HCT116 (cell line): ENCODE measurements around the gene LRP2.

Source experiments
- CBX3 ChIP-seq: IDR thresholded peaks from 2 replicates; pipeline ENCODE4 v1.6.1; 2012; ENCODE audit warnings: low read depth
- EGR1 ChIP-seq: IDR thresholded peaks from 2 replicates; pipeline ENCODE4 v1.6.1; 2012; ENCODE audit warnings: low read depth
- EZH2phosphoT487 ChIP-seq: fragments of 200-600 bp; IDR thresholded peaks from 2 replicates; pipeline ENCODE4 v1.6.1; 2018; ENCODE audit warnings: antibody characterized with exemption, borderline replicate concordance
- POLR2A ChIP-seq: IDR thresholded peaks from 2 replicates; pipeline ENCODE4 v1.7.0; 2011; ENCODE audit warnings: borderline replicate concordance; ENCODE audit not compliant: insufficient read depth, insufficient read length; ENCODE audit errors: extremely low read depth
- ZFX ChIP-seq: fragments of 450-650 bp; IDR thresholded peaks from 2 replicates; pipeline ENCODE4 v1.6.1; 2017
- TF ChIP-seq, protein P1 (sequence below), 3 experiments: fragments of 200-600 bp in 1 of 3; sonication (generic) in 1 of 3; IDR thresholded peaks in 2 of 3; conservative IDR thresholded peaks in 1 of 3; 2 replicates each; pipeline ENCODE4 v1.5.1; 2012 to 2017; ENCODE audit warnings: low read depth in 2 of 3, low read length in 2 of 3, antibody characterized with exemption in 1 of 3, borderline replicate concordance in 1 of 3, control low read depth in 1 of 3, mild to moderate bottlenecking in 1 of 3, mixed read lengths in 1 of 3, mixed run types in 1 of 3, moderate library complexity in 1 of 3; ENCODE audit not compliant: insufficient read depth in 1 of 3
- TF ChIP-seq, protein P2 (sequence below): IDR thresholded peaks from 2 replicates; pipeline ENCODE4 v1.6.1; 2012
- TF ChIP-seq, protein P3 (sequence below): IDR thresholded peaks from 2 replicates; pipeline ENCODE4 v1.6.1; 2012
- TF ChIP-seq, protein P4 (sequence below): IDR thresholded peaks from 2 replicates; pipeline ENCODE4 v1.6.1; 2012; ENCODE audit warnings: low read depth

DNA sequence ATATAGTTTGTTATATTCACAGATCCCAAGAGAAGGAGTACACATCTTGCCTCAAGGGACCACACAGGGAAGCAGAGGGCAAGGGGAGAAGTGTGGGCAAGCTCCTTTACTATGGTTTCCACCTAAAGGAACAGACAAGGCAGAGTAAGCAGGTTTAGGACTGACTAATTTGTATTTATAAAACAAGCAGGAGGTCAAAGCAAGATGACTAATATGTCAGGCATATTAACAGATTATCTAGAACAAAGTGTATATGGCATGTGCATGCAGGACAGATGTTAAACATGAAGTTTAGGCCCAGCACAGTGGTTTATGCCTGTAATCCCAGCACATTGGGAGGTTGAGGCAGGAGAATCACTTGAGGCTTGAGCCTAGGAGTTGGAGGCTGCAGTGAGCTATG is 3.7 kb upstream of the LRP2 start:
- TF ChIP-seq, protein P1, sequence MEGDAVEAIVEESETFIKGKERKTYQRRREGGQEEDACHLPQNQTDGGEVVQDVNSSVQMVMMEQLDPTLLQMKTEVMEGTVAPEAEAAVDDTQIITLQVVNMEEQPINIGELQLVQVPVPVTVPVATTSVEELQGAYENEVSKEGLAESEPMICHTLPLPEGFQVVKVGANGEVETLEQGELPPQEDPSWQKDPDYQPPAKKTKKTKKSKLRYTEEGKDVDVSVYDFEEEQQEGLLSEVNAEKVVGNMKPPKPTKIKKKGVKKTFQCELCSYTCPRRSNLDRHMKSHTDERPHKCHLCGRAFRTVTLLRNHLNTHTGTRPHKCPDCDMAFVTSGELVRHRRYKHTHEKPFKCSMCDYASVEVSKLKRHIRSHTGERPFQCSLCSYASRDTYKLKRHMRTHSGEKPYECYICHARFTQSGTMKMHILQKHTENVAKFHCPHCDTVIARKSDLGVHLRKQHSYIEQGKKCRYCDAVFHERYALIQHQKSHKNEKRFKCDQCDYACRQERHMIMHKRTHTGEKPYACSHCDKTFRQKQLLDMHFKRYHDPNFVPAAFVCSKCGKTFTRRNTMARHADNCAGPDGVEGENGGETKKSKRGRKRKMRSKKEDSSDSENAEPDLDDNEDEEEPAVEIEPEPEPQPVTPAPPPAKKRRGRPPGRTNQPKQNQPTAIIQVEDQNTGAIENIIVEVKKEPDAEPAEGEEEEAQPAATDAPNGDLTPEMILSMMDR (IDR thresholded peaks at IDR 0.05 in 2 of 3, conservative IDR thresholded peaks at IDR 0.05 in 1 of 3; ENCODE audit: borderline replicate concordance in 1 of 3, insufficient read depth in 1 of 3, low read depth in 2 of 3, low read length in 2 of 3): no peak
- TF ChIP-seq, protein P2, sequence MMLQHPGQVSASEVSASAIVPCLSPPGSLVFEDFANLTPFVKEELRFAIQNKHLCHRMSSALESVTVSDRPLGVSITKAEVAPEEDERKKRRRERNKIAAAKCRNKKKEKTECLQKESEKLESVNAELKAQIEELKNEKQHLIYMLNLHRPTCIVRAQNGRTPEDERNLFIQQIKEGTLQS: no peak
- no peak for TF ChIP-seq EZH2phosphoT487
- TF ChIP-seq POLR2A: no peak
- no peak for TF ChIP-seq EGR1
- TF ChIP-seq, protein P3, sequence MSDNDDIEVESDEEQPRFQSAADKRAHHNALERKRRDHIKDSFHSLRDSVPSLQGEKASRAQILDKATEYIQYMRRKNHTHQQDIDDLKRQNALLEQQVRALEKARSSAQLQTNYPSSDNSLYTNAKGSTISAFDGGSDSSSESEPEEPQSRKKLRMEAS: no peak
- no peak for TF ChIP-seq CBX3
- TF ChIP-seq, protein P4, sequence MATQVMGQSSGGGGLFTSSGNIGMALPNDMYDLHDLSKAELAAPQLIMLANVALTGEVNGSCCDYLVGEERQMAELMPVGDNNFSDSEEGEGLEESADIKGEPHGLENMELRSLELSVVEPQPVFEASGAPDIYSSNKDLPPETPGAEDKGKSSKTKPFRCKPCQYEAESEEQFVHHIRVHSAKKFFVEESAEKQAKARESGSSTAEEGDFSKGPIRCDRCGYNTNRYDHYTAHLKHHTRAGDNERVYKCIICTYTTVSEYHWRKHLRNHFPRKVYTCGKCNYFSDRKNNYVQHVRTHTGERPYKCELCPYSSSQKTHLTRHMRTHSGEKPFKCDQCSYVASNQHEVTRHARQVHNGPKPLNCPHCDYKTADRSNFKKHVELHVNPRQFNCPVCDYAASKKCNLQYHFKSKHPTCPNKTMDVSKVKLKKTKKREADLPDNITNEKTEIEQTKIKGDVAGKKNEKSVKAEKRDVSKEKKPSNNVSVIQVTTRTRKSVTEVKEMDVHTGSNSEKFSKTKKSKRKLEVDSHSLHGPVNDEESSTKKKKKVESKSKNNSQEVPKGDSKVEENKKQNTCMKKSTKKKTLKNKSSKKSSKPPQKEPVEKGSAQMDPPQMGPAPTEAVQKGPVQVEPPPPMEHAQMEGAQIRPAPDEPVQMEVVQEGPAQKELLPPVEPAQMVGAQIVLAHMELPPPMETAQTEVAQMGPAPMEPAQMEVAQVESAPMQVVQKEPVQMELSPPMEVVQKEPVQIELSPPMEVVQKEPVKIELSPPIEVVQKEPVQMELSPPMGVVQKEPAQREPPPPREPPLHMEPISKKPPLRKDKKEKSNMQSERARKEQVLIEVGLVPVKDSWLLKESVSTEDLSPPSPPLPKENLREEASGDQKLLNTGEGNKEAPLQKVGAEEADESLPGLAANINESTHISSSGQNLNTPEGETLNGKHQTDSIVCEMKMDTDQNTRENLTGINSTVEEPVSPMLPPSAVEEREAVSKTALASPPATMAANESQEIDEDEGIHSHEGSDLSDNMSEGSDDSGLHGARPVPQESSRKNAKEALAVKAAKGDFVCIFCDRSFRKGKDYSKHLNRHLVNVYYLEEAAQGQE: no peak
- TF ChIP-seq ZFX: no peak
